ENCODE measurements around the gene ADAMTS3. TPM values are rescaled to one million over a fixed set of nuclear protein-coding genes. Genes with fewer than 3 reads are reported as not detected.

ADAMTS3 gene
- polyA plus RNA-seq, 2 of the 4 experiments (the other 2 are of a cell fraction), result 0.03 TPM; not detected in 1

- no peaks in the 10 kb centered on the region for H3K4me1 ChIP-seq
- TF ChIP-seq ELK1 (IDR thresholded peaks at IDR 0.05; ENCODE audit: low read depth, low read length), result no peak
- no peak for TF ChIP-seq HOXB13 (CRISPR knock-in tag; IDR thresholded peaks at IDR 0.05; ENCODE audit: low read depth)
- TF ChIP-seq RNF2 (IDR thresholded peaks at IDR 0.05; ENCODE audit: borderline replicate concordance, low read depth), result no peak
- TF ChIP-seq SMC3 (IDR thresholded peaks at IDR 0.05), result no peak
- TF ChIP-seq NPAS2 (CRISPR knock-in tag; IDR thresholded peaks at IDR 0.05; ENCODE audit: borderline replicate concordance), result no peak
- no peak for TF ChIP-seq KDM5A (IDR thresholded peaks at IDR 0.05)
- TF ChIP-seq CHD2 (IDR thresholded peaks at IDR 0.05; ENCODE audit: low read length, partially characterized antibody), result no peak
- TF ChIP-seq EHF (CRISPR knock-in tag; IDR thresholded peaks at IDR 0.05), result no peak
- H3K4me2 ChIP-seq, result no peak overlapping the region
- no peak for ATAC-seq
- CTCF ChIA-PET, result interaction anchor here (1.0 to 6.5 kb wide), 2 partner anchors 21 to 698 kb away, joined by 3 to 37 read pairs; no protein-coding TSS in a partner anchor
- H3K4me3 ChIP-seq, result no peak overlapping the region
- no peak for FAIRE-seq
- H3K27ac ChIP-seq, result no peak overlapping the region
- H3K9me3 ChIP-seq, result no peaks in the 10 kb centered on the region
- POLR2A ChIA-PET, result no interaction called here
- no peak for DNase-seq (ENCODE audit: low read depth in 1 of 2, low spot score in 1 of 2)
- WGBS (ENCODE audit: missing lambda C conversion rate), result 14% methylated on average over 2 of the region's 2 CpGs
Observed at GRCh38 chr4:72323227-72323626, 245.8 kb downstream of the ADAMTS3 start.

DNA sequence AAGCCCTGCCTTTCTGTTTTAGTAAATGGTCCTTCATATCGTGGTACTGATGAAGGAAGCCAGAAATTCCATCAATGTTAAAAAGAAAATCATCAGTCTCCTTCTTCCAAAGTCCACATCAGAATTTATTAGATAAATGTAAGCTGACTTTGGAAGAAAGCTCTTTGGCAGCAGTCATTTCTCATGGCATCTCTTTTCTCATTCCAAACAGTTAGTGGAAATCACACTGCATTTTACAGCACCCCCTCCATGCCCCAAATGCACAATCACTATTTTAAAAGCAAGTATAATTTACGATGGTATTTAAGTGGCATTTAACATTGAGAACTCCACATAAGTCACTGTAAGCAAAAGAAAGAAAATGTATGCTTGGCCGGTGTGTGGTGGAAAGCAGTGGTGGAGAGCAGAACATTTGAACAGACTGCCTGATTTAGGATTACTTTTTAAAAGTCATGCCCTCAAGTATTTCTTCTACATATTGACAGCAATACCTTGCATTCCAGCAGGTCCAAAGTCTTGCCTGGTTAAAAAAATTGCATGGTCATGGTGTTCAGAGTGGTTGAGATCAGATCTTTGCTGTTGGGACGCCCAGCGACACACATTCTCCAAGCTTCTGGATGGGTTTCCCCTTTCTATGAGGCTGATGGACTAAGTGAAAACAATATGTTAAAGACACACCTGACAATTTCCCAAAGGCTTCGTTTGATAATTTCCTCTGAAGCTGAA is 248.6 kb downstream of the ADAMTS3 start:
- TF ChIP-seq, protein P1, sequence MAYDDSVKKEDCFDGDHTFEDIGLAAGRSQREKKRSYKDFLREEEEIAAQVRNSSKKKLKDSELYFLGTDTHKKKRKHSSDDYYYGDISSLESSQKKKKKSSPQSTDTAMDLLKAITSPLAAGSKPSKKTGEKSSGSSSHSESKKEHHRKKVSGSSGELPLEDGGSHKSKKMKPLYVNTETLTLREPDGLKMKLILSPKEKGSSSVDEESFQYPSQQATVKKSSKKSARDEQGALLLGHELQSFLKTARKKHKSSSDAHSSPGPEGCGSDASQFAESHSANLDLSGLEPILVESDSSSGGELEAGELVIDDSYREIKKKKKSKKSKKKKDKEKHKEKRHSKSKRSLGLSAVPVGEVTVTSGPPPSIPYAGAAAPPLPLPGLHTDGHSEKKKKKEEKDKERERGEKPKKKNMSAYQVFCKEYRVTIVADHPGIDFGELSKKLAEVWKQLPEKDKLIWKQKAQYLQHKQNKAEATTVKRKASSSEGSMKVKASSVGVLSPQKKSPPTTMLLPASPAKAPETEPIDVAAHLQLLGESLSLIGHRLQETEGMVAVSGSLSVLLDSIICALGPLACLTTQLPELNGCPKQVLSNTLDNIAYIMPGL (CRISPR knock-in tag; IDR thresholded peaks at IDR 0.05; ENCODE audit: borderline replicate concordance), result no peak
- no peak for TF ChIP-seq HOXB5 (CRISPR knock-in tag; IDR thresholded peaks at IDR 0.05)
- TF ChIP-seq NFE2L2 (conservative IDR thresholded peaks at IDR 0.05; ENCODE audit: low read length), result no peak
- no peak for TF ChIP-seq CEBPB (IDR thresholded peaks at IDR 0.05)
- no peak for TF ChIP-seq NPAS2 (CRISPR knock-in tag; IDR thresholded peaks at IDR 0.05; ENCODE audit: borderline replicate concordance)
- TF ChIP-seq REST (IDR thresholded peaks at IDR 0.05), result no peak
- no peak for TF ChIP-seq ESRRA (IDR thresholded peaks at IDR 0.05; ENCODE audit: borderline replicate concordance, low read length)
- TF ChIP-seq, protein P2, sequence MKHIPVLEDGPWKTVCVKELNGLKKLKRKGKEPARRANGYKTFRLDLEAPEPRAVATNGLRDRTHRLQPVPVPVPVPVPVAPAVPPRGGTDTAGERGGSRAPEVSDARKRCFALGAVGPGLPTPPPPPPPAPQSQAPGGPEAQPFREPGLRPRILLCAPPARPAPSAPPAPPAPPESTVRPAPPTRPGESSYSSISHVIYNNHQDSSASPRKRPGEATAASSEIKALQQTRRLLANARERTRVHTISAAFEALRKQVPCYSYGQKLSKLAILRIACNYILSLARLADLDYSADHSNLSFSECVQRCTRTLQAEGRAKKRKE (CRISPR knock-in tag; IDR thresholded peaks at IDR 0.05; ENCODE audit: low read depth), result no peak
- TF ChIP-seq HEYL (CRISPR knock-in tag; IDR thresholded peaks at IDR 0.05), result no peak
- TF ChIP-seq CTCF (IDR thresholded peaks at IDR 0.05), result no peak
- no peak for TF ChIP-seq TFCP2L1 (CRISPR knock-in tag; IDR thresholded peaks at IDR 0.05)
- TF ChIP-seq GATA3 (IDR thresholded peaks at IDR 0.05; ENCODE audit: borderline replicate concordance), result no peak
- no peak for TF ChIP-seq RAD21 (conservative IDR thresholded peaks at IDR 0.05 in 1 of 2, IDR thresholded peaks at IDR 0.05 in 1 of 2)
- no peak for TF ChIP-seq RARB (CRISPR knock-in tag; IDR thresholded peaks at IDR 0.05)
- TF ChIP-seq JUNB (IDR thresholded peaks at IDR 0.05), result no peak
- WGBS (ENCODE audit: missing lambda C conversion rate), result 55% methylated on average over 6 of the region's 6 CpGs
- ATAC-seq, result no peak
- H3K4me1 ChIP-seq, result no peaks in the 10 kb centered on the region
- H3K9me3 ChIP-seq, result no peaks in the 10 kb centered on the region
- DNase-seq (ENCODE audit: low read depth in 1 of 2, low spot score in 1 of 2), result no peak
- no peak for FAIRE-seq
- CTCF ChIA-PET, result no interaction called here
- H3K27ac ChIP-seq, result no peak overlapping the region
- H3K4me3 ChIP-seq, result no peak overlapping the region
- H3K4me2 ChIP-seq, result no peak overlapping the region
- POLR2A ChIA-PET, result no interaction called here
